Sigmoid colon (tissue), 4 donors: Measurements from ENCODE around the gene WT1.

Source experiments
- CTCF ChIP-seq, 4 experiments: fragments of 450-650 bp in 3 of 4; fragments of 200-600 bp in 1 of 4; IDR thresholded peaks; one replicate each; pipeline ENCODE4 v1.5.1; 2016 to 2019; ENCODE audit warnings: antibody characterized with exemption in 4 of 4, mild to moderate bottlenecking in 3 of 4, moderate library complexity in 2 of 4
- EP300 ChIP-seq, 4 donors: sonication (generic); formaldehyde crosslinking; IDR thresholded peaks; one replicate each; pipeline ENCODE4 v1.6.1; 2017; ENCODE audit warnings: antibody characterized with exemption in 4 of 4
- POLR2A ChIP-seq, 2 donors: fragments of 450-650 bp; IDR thresholded peaks; one replicate each; pipeline ENCODE4 v1.6.1; 2016; ENCODE audit warnings: antibody characterized with exemption in 2 of 2, mild to moderate bottlenecking in 2 of 2, moderate library complexity in 2 of 2
- POLR2AphosphoS5 ChIP-seq, 4 donors: sonication (generic); formaldehyde crosslinking; IDR thresholded peaks; one replicate each; pipeline ENCODE4 v1.6.1; 2017; ENCODE audit warnings: antibody characterized with exemption in 4 of 4

- TF ChIP-seq POLR2A (IDR thresholded peaks at IDR 0.05) (no peak), CTCF (IDR thresholded peaks at IDR 0.05) (no peak), POLR2AphosphoS5 (IDR thresholded peaks at IDR 0.05) (no peak), EP300 (IDR thresholded peaks at IDR 0.05) (no peak)
Observed at GRCh38 chr11:32440916-32441315, 5.6 kb upstream of the WT1 start.
